ENCODE results near the gene TAS2R30. TPM values are rescaled to one million over a fixed set of nuclear protein-coding genes. Genes with fewer than 3 reads are reported as not detected.

The TAS2R30 gene
- total and polyA plus RNA-seq, 8 donors, result 0.20 to 3.1 (median 0.43) TPM

DNA sequence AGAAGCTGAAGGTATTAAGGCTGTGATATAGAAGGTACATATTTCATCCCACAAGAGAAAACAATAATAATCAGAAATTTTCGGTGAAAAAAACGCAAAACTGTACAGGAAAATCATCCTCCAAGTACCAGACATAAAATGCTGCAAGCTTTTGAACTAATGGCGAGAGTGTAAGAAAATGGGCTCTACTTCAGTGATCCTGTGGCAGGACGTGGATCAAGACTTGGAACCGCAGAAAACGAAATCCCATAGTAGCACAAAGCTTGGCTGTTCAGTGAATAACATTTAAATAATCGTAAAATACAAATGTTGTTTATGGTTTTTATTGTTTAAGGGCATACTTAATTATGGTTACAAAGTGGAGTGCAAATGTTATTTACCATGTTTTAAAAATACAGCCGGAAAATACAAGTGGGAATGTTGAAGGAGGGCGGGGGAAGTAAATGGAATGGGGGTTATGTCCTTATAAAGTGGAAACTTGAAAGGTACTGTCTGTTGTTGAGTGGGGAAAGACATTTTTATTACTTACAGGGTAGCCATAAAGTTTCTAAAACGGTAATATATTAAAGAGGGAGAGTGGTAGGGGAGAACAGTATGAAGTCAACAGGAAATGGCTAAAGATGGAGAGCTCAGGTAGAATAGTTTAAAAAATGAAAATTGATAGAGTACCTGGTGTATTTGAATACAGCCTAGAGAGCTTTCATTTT is 37.7 kb upstream of the TAS2R30 start:
- DNase-seq (peak in 2 of 4 donors; percentile 24 to 30), ATAC-seq (peak; percentile 31)
- intact Hi-C loops (cut with DNase I), result no loop called here
- Histone ChIP-seq H3K27me3 (no peaks in the 10 kb centered on the region), H3K36me3 (no peaks in the 10 kb centered on the region), H3K9me3 (no peaks in the 10 kb centered on the region), H3K27ac (peak overlapping the region; percentile 95 to 97), H3K4me3 (peak overlapping the region; percentile 72 to 83), H3K4me1 (peaks cover 0 to 40% of the 10 kb centered on the region in 2 donors)
- no peak for TF ChIP-seq CTCF (IDR thresholded peaks at IDR 0.05)

DNA sequence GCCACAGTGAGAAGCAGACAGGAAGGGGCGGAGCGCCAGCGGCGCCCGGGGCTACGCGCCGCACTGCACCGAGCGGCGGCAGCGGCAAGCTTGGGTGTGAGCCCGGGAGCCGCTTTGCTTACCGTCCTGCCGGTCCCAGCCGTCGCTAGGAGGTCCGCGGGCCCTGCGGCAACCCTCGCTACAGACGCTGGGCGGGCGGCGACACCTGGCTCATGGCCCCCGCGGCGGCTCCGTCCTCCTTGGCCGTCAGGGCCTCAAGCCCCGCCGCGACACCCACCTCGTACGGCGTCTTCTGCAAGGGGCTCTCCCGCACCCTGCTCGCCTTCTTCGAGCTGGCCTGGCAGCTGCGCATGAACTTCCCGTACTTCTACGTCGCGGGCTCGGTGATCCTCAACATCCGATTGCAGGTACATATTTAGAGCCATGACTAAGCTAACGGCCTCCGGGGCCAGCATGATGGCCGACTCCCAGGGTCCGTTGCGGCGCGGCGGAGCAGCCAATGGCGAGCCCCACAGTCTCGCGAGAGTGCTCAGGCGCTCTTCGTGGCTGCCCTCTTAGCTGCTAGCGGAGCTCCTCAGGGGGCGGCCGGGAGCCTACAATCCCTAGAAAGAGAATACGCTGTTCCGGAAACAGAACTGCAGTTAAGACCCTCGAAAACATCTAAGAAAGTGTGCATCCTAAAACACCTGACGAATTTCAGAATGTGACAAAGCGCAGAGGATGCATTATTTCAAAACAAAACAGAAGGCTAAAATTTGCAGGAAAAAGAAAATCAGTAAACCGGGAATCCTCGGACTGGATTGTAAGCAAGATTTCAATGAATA is 36.9 kb upstream of the TAS2R30 start, which contains the start of gene SMIM10L1:
TSS of gene SMIM10L1 (plus strand) at position 50 of the 824 bp plus-strand sequence. CDS start at position 213, 163 bp downstream.
- TF ChIP-seq CTCF (IDR thresholded peaks at IDR 0.05), result no peak
- ATAC-seq (peak; percentile 100), DNase-seq (peak; percentile 94 to 97 (median 96))
- Histone ChIP-seq H3K27ac (peak within 1 kb of the TSS; percentile 95 to 97), H3K4me1 (peaks cover 0 to 40% of the 10 kb centered on the region in 2 donors), H3K27me3 (no peaks in the 10 kb centered on the region), H3K4me3 (peak within 1 kb of the TSS; percentile 72 to 83), H3K36me3 (no peaks in the 10 kb centered on the region), H3K9me3 (no peaks in the 10 kb centered on the region)
- intact Hi-C loops (cut with DNase I), result no loop called here

GRCh38 chr12:11170810-11171144 is 36.3 kb upstream of the TAS2R30 start:
- intact Hi-C loops (cut with DNase I), result no loop called here
- peaks cover 0 to 40% of the 10 kb centered on the region in 2 donors for H3K4me1 ChIP-seq
- H3K36me3 ChIP-seq, result peaks cover 0 to 3% of the 10 kb centered on the region in 2 donors
- peak overlapping the region; percentile 72 to 83 for H3K4me3 ChIP-seq
- no peaks in the 10 kb centered on the region for H3K27me3 ChIP-seq
- H3K27ac ChIP-seq, result peak overlapping the region; percentile 95 to 97
- no peak for DNase-seq
- no peaks in the 10 kb centered on the region for H3K9me3 ChIP-seq
- TF ChIP-seq CTCF (IDR thresholded peaks at IDR 0.05), result no peak
- ATAC-seq, result no peak

DNA sequence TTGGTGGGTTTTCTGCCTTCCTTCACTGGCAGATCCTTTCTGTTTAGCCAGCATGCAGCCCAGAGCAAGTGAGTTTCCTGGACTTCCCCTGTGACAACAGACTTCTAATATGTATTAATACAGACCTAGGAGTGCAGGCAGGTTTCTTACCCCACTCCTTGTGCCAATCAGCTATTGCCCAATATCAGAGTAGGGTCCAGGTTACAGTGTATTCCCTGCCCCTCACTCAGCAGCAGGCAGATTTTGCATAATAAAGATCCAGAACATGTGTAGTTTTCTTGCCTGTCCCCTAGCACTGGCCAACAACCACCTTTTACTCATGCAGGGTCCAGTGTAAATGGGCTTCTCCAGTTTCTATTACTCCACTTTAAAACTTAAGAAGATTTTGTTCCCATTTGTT is 31.9 kb upstream of the TAS2R30 start:
- ATAC-seq (no peak), DNase-seq (no peak)
- H3K9me3 ChIP-seq, result no peaks in the 10 kb centered on the region
- H3K27ac ChIP-seq, result no peak overlapping the region
- peaks cover 0 to 6% of the 10 kb centered on the region in 2 donors for H3K36me3 ChIP-seq
- H3K4me3 ChIP-seq, result no peak overlapping the region
- H3K27me3 ChIP-seq, result no peaks in the 10 kb centered on the region
- intact Hi-C loops (cut with DNase I), result no loop called here
- no peak for TF ChIP-seq CTCF (IDR thresholded peaks at IDR 0.05)
- peaks cover 0 to 23% of the 10 kb centered on the region in 2 donors for H3K4me1 ChIP-seq

DNA sequence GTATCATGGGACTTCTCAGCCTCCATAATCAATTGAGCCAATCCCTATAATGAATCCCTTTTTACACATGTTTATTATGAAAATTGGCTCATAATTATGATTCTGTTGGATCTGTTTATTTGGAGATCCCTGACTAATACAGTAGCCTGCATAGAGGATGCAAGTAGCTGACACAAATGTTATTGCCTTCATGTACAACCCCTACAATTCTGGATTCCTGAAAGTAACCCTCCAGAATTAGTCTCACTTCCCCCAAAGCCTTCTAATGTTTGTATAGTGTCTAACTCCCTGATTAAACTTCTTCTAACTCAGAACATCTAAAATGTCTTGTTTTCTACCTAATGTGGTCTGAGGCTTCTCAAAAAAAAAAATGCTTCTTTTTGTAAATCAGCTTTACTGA is 29.9 kb upstream of the TAS2R30 start:
- DNase-seq (no peak), ATAC-seq (no peak)
- intact Hi-C loops (cut with DNase I), result no loop called here
- Histone ChIP-seq H3K36me3 (peaks cover 2 to 6% of the 10 kb centered on the region in 2 donors), H3K27me3 (no peaks in the 10 kb centered on the region), H3K9me3 (no peaks in the 10 kb centered on the region), H3K27ac (no peak overlapping the region), H3K4me3 (no peak overlapping the region), H3K4me1 (peaks cover 0 to 10% of the 10 kb centered on the region in 2 donors)
- TF ChIP-seq CTCF (IDR thresholded peaks at IDR 0.05), result no peak

All from left lung (tissue), 10 donors.